ENCODE measurements around the gene MIOX.

- no peak for TF ChIP-seq CTCF (IDR thresholded peaks at IDR 0.05; ENCODE audit: extremely low read depth in 1 of 2, insufficient read depth in 1 of 2, low read depth in 1 of 2, low read length in 2 of 2)
- TF ChIP-seq POLR2A (IDR thresholded peaks at IDR 0.05; ENCODE audit: low read depth, low read length) = no peak
- TF ChIP-seq EZH2 (IDR thresholded peaks at IDR 0.05; ENCODE audit: borderline replicate concordance, low read depth, low read length, severe bottlenecking) = no peak
- no peak for TF ChIP-seq POLR2AphosphoS5 (IDR thresholded peaks at IDR 0.05; ENCODE audit: insufficient read depth, low read depth, low read length)
- no peak for TF ChIP-seq GATA2 (IDR thresholded peaks at IDR 0.05; ENCODE audit: insufficient read depth, insufficient read length, low read depth, low read length)
- no peak for TF ChIP-seq MYC (IDR thresholded peaks at IDR 0.05; ENCODE audit: low read depth, low read length)
- no peak for TF ChIP-seq FOS (IDR thresholded peaks at IDR 0.05; ENCODE audit: borderline replicate concordance, insufficient read depth, low read length)
- TF ChIP-seq JUN (IDR thresholded peaks at IDR 0.05; ENCODE audit: borderline replicate concordance, insufficient read depth, insufficient read length, low read depth) = no peak
- TF ChIP-seq MAX (IDR thresholded peaks at IDR 0.05; ENCODE audit: insufficient read depth, insufficient read length) = no peak
These were observed 37.4 kb downstream of the MIOX start for GRCh38 chr22:50523806-50524675.
